Measurements from ENCODE around the gene EMID1.

The EMID1 gene

DNA sequence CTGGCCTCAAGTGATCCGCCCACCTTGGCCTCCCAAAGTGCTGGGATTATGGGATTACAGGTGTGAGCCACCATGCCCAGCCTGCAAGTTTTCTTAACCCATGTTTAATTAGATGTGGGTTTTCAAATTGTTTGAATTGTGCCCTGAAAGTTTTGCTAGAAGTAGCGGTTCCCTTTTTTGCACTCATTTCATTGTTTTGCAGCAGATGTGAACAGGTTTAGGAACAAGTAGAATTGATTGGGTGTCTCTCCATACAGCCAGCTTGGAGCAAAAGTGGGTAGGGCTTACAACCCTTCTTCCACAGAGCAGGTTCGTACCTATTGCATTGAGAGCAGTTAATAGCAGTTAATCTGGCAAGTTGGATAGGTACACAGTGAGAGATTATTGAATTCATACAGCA lies 78.5 kb downstream of the EMID1 start:
- no peak overlapping the region for H3K4me3 ChIP-seq (ENCODE audit: low read depth, low read length)
- TF ChIP-seq, protein P1, sequence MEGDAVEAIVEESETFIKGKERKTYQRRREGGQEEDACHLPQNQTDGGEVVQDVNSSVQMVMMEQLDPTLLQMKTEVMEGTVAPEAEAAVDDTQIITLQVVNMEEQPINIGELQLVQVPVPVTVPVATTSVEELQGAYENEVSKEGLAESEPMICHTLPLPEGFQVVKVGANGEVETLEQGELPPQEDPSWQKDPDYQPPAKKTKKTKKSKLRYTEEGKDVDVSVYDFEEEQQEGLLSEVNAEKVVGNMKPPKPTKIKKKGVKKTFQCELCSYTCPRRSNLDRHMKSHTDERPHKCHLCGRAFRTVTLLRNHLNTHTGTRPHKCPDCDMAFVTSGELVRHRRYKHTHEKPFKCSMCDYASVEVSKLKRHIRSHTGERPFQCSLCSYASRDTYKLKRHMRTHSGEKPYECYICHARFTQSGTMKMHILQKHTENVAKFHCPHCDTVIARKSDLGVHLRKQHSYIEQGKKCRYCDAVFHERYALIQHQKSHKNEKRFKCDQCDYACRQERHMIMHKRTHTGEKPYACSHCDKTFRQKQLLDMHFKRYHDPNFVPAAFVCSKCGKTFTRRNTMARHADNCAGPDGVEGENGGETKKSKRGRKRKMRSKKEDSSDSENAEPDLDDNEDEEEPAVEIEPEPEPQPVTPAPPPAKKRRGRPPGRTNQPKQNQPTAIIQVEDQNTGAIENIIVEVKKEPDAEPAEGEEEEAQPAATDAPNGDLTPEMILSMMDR (IDR thresholded peaks at IDR 0.05; ENCODE audit: low read depth, low read length): no peak

DNA sequence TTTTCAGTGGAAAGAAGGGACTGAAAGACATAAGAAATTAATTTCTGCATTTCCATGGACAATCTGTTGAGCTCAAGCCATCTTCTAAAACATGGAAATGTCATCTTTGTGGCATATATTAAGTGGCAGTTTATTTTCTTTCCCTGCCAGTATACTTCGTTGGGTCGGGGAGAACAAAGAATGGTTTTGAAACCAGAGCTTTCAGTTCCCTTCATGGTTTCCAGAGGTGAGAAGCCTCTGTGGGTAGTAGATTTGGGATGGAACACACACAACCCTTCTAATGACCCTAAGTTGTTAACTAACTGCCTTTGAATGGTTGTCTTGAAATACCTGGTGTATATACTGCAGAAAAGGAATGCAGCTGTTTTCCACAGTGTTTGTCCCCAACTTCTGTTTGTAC lies 83.1 kb downstream of the EMID1 start:
- TF ChIP-seq, protein P1 (IDR thresholded peaks at IDR 0.05; ENCODE audit: low read depth, low read length): no peak
- H3K4me3 ChIP-seq (ENCODE audit: low read depth, low read length): no peak overlapping the region

DNA sequence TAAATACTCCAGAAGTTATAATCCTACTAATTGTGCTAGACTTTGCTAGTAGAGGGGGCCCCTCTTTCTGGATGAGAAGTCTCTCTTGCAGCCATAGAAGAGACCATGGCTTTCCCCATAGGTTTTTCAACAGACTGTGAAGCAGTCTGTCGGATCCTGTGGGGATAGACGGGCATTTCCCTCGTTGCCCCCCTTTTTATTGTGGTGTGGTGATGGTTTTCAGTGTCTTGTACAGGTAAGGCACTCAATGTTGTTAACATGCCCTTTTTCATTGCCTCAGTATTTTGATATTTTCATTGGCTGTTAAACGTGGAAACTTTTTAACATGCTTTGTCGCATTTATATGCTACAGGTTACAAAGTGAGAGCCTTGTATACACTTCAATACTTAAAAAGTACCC lies 84.4 kb downstream of the EMID1 start:
- H3K4me3 ChIP-seq (ENCODE audit: low read depth, low read length): no peak overlapping the region
- TF ChIP-seq, protein P1 (IDR thresholded peaks at IDR 0.05; ENCODE audit: low read depth, low read length): no peak

DNA sequence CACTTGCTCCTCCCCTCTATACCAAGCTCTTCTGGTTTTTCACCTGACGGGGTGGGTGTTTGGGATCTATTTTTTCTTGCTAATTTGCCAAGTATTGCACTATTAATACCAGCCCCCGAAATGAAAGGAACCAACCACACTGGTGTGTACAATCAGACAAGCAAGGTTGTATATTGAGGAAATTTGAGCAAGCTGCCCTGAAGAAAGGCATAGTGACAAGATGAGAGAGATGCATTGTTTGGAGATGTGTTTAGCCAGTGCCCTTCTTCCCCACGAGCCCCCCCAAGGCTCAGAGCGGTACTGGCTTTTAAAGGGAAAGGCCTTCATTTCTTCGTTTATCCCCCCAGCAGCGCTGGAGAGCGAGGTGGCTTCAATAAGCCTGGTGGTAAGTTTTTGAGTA lies 85.5 kb downstream of the EMID1 start:
- TF ChIP-seq, protein P1 (IDR thresholded peaks at IDR 0.05; ENCODE audit: low read depth, low read length): no peak
- H3K4me3 ChIP-seq (ENCODE audit: low read depth, low read length): no peak overlapping the region

DNA sequence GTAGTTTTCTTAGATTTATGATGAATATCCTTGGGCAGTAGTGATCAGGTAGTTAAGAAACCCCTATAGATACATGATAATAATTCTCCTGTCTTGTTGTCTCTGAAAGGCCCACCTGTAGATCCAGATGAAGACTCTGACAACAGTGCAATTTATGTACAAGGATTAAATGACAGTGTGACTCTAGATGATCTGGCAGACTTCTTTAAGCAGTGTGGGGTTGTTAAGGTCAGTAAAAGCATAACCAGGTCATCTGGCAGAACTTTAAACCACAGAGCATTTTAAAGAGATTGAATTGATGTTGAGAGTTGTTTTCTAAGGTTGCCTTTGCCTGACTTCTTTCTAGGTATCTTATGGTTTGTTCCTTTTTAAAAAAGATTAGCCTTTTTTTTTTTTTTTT lies 86.7 kb downstream of the EMID1 start:
- H3K4me3 ChIP-seq (ENCODE audit: low read depth, low read length): no peak overlapping the region
- TF ChIP-seq, protein P1 (IDR thresholded peaks at IDR 0.05; ENCODE audit: low read depth, low read length): no peak

DNA sequence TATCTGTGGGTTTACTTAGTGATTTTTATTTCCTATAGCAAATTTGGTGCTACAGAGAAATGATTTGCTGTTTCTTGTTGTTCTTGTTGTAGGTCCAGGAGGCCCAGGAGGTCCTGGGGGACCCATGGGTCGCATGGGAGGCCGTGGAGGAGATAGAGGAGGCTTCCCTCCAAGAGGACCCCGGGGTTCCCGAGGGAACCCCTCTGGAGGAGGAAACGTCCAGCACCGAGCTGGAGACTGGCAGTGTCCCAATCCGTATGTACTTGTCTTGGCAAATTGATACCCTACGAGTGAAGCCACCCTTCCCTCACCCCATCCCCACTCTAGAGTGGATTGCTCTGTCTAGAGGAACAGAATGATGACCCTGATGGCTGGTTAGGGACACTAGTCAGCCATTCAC lies 92.9 kb downstream of the EMID1 start:
- no peak overlapping the region for H3K4me3 ChIP-seq (ENCODE audit: low read depth, low read length)
- TF ChIP-seq, protein P1 (IDR thresholded peaks at IDR 0.05; ENCODE audit: low read depth, low read length): no peak

DNA sequence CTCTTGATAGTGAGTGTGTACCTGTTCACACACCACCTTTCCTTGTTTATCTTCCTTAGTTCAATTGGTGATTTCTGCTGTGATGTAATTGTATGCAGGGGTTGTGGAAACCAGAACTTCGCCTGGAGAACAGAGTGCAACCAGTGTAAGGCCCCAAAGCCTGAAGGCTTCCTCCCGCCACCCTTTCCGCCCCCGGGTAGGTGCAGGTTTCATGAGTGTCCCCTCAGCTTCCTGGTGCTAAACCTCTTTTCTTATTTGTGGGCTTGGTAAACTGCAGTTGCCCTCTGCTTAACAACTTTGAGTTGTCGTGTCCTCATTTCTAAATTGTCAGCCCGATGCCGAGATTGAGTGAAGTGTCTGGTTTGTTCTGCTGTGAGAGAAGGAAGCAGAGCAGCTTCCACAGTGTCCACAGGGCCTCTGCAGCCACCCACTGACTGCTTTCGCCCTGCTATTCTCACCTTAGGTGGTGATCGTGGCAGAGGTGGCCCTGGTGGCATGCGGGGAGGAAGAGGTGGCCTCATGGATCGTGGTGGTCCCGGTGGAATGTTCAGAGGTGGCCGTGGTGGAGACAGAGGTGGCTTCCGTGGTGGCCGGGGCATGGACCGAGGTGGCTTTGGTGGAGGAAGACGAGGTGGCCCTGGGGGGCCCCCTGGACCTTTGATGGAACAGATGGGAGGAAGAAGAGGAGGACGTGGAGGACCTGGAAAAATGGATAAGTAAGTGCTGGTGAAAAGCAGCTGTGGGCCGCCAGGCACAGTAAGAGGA lies 93.6 kb downstream of the EMID1 start:
- TF ChIP-seq, protein P1 (IDR thresholded peaks at IDR 0.05; ENCODE audit: low read depth, low read length): no peak
- no peak overlapping the region for H3K4me3 ChIP-seq (ENCODE audit: low read depth, low read length)

Data from WI38 (cell line).